Measurements from ENCODE around the gene AURKA. TPM values are rescaled to one million over a fixed set of nuclear protein-coding genes. Genes with fewer than 3 reads are reported as not detected.
A peak's percentile ranks its signal among the peaks of the same experiment; 100 is the strongest.

AURKA gene
- total and polyA plus RNA-seq, 9 of the 15 experiments (the other 6 are each of a cell fraction or from before 2014, with no cell fraction given): 72.7 to 162 (median 113) TPM

DNA sequence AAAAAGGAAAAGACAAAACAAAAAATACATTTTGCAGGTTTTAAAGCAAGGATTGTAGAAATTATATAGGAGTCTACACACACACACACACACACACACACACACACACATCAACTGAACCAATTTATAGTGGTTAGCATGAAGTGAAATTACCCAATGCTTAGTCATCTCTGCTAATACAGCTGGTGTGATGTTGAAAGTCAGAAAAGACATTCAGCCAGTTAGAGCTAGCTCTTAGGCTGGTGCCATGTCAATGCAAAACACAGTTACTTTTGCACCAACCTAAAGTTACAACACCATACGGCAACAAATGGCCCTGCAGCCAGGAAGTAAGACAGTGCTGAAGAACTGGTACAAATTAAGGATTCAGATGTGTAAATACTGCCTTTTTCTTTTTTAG lies 18.1 kb downstream of the AURKA start (continued):
- TF ChIP-seq NR2F6 (CRISPR knock-in tag; IDR thresholded peaks at IDR 0.05): no peak
- TF ChIP-seq, protein P1, sequence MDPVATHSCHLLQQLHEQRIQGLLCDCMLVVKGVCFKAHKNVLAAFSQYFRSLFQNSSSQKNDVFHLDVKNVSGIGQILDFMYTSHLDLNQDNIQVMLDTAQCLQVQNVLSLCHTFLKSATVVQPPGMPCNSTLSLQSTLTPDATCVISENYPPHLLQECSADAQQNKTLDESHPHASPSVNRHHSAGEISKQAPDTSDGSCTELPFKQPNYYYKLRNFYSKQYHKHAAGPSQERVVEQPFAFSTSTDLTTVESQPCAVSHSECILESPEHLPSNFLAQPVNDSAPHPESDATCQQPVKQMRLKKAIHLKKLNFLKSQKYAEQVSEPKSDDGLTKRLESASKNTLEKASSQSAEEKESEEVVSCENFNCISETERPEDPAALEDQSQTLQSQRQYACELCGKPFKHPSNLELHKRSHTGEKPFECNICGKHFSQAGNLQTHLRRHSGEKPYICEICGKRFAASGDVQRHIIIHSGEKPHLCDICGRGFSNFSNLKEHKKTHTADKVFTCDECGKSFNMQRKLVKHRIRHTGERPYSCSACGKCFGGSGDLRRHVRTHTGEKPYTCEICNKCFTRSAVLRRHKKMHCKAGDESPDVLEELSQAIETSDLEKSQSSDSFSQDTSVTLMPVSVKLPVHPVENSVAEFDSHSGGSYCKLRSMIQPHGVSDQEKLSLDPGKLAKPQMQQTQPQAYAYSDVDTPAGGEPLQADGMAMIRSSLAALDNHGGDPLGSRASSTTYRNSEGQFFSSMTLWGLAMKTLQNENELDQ (CRISPR knock-in tag; IDR thresholded peaks at IDR 0.05; ENCODE audit: borderline replicate concordance): no peak
- TF ChIP-seq, protein P2, sequence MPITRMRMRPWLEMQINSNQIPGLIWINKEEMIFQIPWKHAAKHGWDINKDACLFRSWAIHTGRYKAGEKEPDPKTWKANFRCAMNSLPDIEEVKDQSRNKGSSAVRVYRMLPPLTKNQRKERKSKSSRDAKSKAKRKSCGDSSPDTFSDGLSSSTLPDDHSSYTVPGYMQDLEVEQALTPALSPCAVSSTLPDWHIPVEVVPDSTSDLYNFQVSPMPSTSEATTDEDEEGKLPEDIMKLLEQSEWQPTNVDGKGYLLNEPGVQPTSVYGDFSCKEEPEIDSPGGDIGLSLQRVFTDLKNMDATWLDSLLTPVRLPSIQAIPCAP (CRISPR knock-in tag; IDR thresholded peaks at IDR 0.05; ENCODE audit: borderline replicate concordance): no peak
- TF ChIP-seq MAFG (tag; conservative IDR thresholded peaks at IDR 0.05): peak; percentile 59
- TF ChIP-seq TRIM24 (IDR thresholded peaks at IDR 0.05): 0 out of 4 replicates have a peak, but pooled peaks of 1 of the 2 experiments have one; percentile 42
- peak; percentile 36; the same call in 1 of the 2 replicates for TF ChIP-seq FOSL1 (tag; conservative IDR thresholded peaks at IDR 0.05)
- TF ChIP-seq ZNF354B (CRISPR knock-in tag; IDR thresholded peaks at IDR 0.05): no peak
- peak; percentile 38; the same call in 1 of the 2 replicates for TF ChIP-seq MAFK (IDR thresholded peaks at IDR 0.05; ENCODE audit: low read length)
- peak; percentile 55 for TF ChIP-seq C11orf30 (IDR thresholded peaks at IDR 0.05; ENCODE audit: low read depth)
- TF ChIP-seq, protein P3, sequence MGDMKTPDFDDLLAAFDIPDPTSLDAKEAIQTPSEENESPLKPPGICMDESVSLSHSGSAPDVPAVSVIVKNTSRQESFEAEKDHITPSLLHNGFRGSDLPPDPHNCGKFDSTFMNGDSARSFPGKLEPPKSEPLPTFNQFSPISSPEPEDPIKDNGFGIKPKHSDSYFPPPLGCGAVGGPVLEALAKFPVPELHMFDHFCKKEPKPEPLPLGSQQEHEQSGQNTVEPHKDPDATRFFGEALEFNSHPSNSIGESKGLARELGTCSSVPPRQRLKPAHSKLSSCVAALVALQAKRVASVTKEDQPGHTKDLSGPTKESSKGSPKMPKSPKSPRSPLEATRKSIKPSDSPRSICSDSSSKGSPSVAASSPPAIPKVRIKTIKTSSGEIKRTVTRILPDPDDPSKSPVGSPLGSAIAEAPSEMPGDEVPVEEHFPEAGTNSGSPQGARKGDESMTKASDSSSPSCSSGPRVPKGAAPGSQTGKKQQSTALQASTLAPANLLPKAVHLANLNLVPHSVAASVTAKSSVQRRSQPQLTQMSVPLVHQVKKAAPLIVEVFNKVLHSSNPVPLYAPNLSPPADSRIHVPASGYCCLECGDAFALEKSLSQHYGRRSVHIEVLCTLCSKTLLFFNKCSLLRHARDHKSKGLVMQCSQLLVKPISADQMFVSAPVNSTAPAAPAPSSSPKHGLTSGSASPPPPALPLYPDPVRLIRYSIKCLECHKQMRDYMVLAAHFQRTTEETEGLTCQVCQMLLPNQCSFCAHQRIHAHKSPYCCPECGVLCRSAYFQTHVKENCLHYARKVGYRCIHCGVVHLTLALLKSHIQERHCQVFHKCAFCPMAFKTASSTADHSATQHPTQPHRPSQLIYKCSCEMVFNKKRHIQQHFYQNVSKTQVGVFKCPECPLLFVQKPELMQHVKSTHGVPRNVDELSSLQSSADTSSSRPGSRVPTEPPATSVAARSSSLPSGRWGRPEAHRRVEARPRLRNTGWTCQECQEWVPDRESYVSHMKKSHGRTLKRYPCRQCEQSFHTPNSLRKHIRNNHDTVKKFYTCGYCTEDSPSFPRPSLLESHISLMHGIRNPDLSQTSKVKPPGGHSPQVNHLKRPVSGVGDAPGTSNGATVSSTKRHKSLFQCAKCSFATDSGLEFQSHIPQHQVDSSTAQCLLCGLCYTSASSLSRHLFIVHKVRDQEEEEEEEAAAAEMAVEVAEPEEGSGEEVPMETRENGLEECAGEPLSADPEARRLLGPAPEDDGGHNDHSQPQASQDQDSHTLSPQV (IDR thresholded peaks at IDR 0.05): peak; percentile 44; the same call in 1 of the 2 replicates

Measured in K562 (cell line).